ENCODE measurements around the gene DYNLRB1.

- TF ChIP-seq, protein P1, sequence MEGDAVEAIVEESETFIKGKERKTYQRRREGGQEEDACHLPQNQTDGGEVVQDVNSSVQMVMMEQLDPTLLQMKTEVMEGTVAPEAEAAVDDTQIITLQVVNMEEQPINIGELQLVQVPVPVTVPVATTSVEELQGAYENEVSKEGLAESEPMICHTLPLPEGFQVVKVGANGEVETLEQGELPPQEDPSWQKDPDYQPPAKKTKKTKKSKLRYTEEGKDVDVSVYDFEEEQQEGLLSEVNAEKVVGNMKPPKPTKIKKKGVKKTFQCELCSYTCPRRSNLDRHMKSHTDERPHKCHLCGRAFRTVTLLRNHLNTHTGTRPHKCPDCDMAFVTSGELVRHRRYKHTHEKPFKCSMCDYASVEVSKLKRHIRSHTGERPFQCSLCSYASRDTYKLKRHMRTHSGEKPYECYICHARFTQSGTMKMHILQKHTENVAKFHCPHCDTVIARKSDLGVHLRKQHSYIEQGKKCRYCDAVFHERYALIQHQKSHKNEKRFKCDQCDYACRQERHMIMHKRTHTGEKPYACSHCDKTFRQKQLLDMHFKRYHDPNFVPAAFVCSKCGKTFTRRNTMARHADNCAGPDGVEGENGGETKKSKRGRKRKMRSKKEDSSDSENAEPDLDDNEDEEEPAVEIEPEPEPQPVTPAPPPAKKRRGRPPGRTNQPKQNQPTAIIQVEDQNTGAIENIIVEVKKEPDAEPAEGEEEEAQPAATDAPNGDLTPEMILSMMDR (IDR thresholded peaks at IDR 0.05): peak in 1 of 4 experiments; percentile 1
- TF ChIP-seq POLR2A (IDR thresholded peaks at IDR 0.05): peak; percentile 84 to 88
These were observed at the start of gene DYNLRB1 for GRCh38 chr20:34516247-34517113.
